Measurements from ENCODE around the gene IL13RA2. TPM values are rescaled to one million over a fixed set of nuclear protein-coding genes. Genes with fewer than 3 reads are reported as not detected.

Gene IL13RA2
- total RNA-seq, 2 donors from 2014 or later = 3.4 to 5.2 TPM

- H3K9me3 ChIP-seq = no peaks in the 10 kb centered on the region
- no peak for TF ChIP-seq POLR2AphosphoS5 (IDR thresholded peaks at IDR 0.05)
- TF ChIP-seq CTCF (IDR thresholded peaks at IDR 0.05) = no peak
- TF ChIP-seq POLR2A (IDR thresholded peaks at IDR 0.05) = no peak
- WGBS = 73% methylated on average over 1 of the region's 1 CpG
- no peaks in the 10 kb centered on the region for H3K4me1 ChIP-seq (replicated peaks)
- no peaks in the 10 kb centered on the region for H3K27me3 ChIP-seq (replicated peaks; ENCODE audit: insufficient read depth)
- intact Hi-C loops (cut with DNase I) = no loop called here
- H3K27ac ChIP-seq = no peak overlapping the region
- H3K36me3 ChIP-seq = no peaks in the 10 kb centered on the region
- no peak for DNase-seq (ENCODE audit: low spot score)
- H3K4me3 ChIP-seq = no peak overlapping the region
Observed at GRCh38 chrX:115053223-115053622, 35.8 kb upstream of the IL13RA2 start.

GRCh38 chrX:115047715-115048114, 30.3 kb upstream of the IL13RA2 start:
- Histone ChIP-seq H3K27ac (no peak overlapping the region), H3K4me3 (no peak overlapping the region), H3K27me3 (replicated peaks; ENCODE audit: insufficient read depth) (no peaks in the 10 kb centered on the region), H3K9me3 (no peaks in the 10 kb centered on the region), H3K36me3 (no peaks in the 10 kb centered on the region), H3K4me1 (replicated peaks) (no peaks in the 10 kb centered on the region)
- TF ChIP-seq POLR2A (IDR thresholded peaks at IDR 0.05) (no peak), POLR2AphosphoS5 (IDR thresholded peaks at IDR 0.05) (no peak), CTCF (IDR thresholded peaks at IDR 0.05) (no peak)
- DNase-seq (ENCODE audit: low spot score) = no peak
- intact Hi-C loops (cut with DNase I) = no loop called here

- Histone ChIP-seq H3K4me3 (no peak overlapping the region), H3K9me3 (no peaks in the 10 kb centered on the region), H3K27ac (no peak overlapping the region), H3K27me3 (replicated peaks; ENCODE audit: insufficient read depth) (no peaks in the 10 kb centered on the region), H3K4me1 (replicated peaks) (no peaks in the 10 kb centered on the region), H3K36me3 (no peaks in the 10 kb centered on the region)
- DNase-seq (ENCODE audit: low spot score) = no peak
- intact Hi-C loops (cut with DNase I) = no loop called here
- TF ChIP-seq POLR2A (IDR thresholded peaks at IDR 0.05) (no peak), POLR2AphosphoS5 (IDR thresholded peaks at IDR 0.05) (no peak), CTCF (IDR thresholded peaks at IDR 0.05) (no peak)
Observed at GRCh38 chrX:115047181-115047580, 29.8 kb upstream of the IL13RA2 start.

GRCh38 chrX:115040417-115040816, 23.0 kb upstream of the IL13RA2 start:
- TF ChIP-seq POLR2A (IDR thresholded peaks at IDR 0.05) (no peak), CTCF (IDR thresholded peaks at IDR 0.05) (no peak), POLR2AphosphoS5 (IDR thresholded peaks at IDR 0.05) (no peak)
- H3K27ac ChIP-seq = no peak overlapping the region
- WGBS = 86% methylated on average over 4 of the region's 4 CpGs
- DNase-seq (ENCODE audit: low spot score) = no peak
- no peaks in the 10 kb centered on the region for H3K27me3 ChIP-seq (replicated peaks; ENCODE audit: insufficient read depth)
- no peaks in the 10 kb centered on the region for H3K4me1 ChIP-seq (replicated peaks)
- H3K4me3 ChIP-seq = no peak overlapping the region
- H3K9me3 ChIP-seq = no peaks in the 10 kb centered on the region
- intact Hi-C loops (cut with DNase I) = no loop called here
- H3K36me3 ChIP-seq = no peaks in the 10 kb centered on the region

- no peaks in the 10 kb centered on the region for H3K4me1 ChIP-seq (replicated peaks)
- no peaks in the 10 kb centered on the region for H3K27me3 ChIP-seq (replicated peaks; ENCODE audit: insufficient read depth)
- H3K36me3 ChIP-seq = no peaks in the 10 kb centered on the region
- intact Hi-C loops (cut with DNase I) = no loop called here
- no peak for DNase-seq (ENCODE audit: low spot score)
- H3K27ac ChIP-seq = no peak overlapping the region
- no peak overlapping the region for H3K4me3 ChIP-seq
- no peaks in the 10 kb centered on the region for H3K9me3 ChIP-seq
- no peak for TF ChIP-seq POLR2AphosphoS5 (IDR thresholded peaks at IDR 0.05)
- no peak for TF ChIP-seq CTCF (IDR thresholded peaks at IDR 0.05)
- no peak for TF ChIP-seq POLR2A (IDR thresholded peaks at IDR 0.05)
- 67% methylated on average over 1 of the region's 1 CpG for WGBS
Observed at GRCh38 chrX:115038406-115038805, 21.0 kb upstream of the IL13RA2 start.

Data from prostate gland (tissue), 2 donors.